ENCODE measurements around the gene KATNBL1. TPM values are rescaled to one million over a fixed set of nuclear protein-coding genes. Genes with fewer than 3 reads are reported as not detected.
A peak's percentile ranks its signal among the peaks of the same experiment; 100 is the strongest.
"Not testable (repeated sequence)": the region's sequence is repeated elsewhere in the genome, so short reads cannot be mapped to it uniquely, and the experiment has no call there.

KATNBL1 gene
- total and polyA plus RNA-seq, 9 donors, result 64.0 to 132 (median 90.4) TPM

DNA sequence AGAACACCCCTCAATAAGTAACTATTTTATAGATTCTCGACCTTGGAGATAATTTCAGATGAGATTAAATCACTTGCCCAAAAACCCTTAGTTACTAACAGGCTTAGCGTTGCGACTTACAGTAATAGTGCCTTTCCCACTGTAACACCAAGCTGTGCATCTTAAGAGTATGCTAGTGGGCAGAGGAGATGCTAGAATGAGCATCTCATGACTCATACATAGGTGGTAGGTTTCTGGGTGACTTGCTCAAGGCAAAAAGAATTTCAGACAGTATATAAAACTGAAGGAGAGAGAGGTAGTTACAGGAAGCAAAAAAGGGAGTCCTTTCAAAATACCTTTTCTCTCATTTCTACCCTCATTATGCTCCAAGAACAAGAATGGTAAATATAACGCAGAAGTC lies 3.9 kb downstream of the KATNBL1 start:
- no peak overlapping the region for H3K4me3 ChIP-seq (ENCODE audit: low read length)
- H3K4me1 ChIP-seq (ENCODE audit: control insufficient read depth, insufficient read depth, low read length), result peaks cover 2% of the 10 kb centered on the region
- no peak overlapping the region for H3K27ac ChIP-seq (ENCODE audit: low read length)
- no CpG with 5 or more reads among the region's 4 CpGs for WGBS (ENCODE audit: insufficient coverage)
- H3K27me3 ChIP-seq (ENCODE audit: control insufficient read depth, insufficient read depth, low read length), result no peaks in the 10 kb centered on the region
- H3K36me3 ChIP-seq (ENCODE audit: control insufficient read depth, insufficient read depth, low read length), result peaks cover 14% of the 10 kb centered on the region
- DNase-seq, result no peak
- no peaks in the 10 kb centered on the region for H3K9me3 ChIP-seq (replicated peaks; ENCODE audit: control insufficient read depth, low read depth, low read length)

- peaks cover 2% of the 10 kb centered on the region for H3K4me1 ChIP-seq (ENCODE audit: control insufficient read depth, insufficient read depth, low read length)
- no peak for DNase-seq
- no CpG with 5 or more reads among the region's 1 CpG for WGBS (ENCODE audit: insufficient coverage)
Observed at GRCh38 chr15:34203936-34204335, 6.0 kb downstream of the KATNBL1 start.

GRCh38 chr15:34203305-34203704 lies 6.6 kb downstream of the KATNBL1 start:
- Histone ChIP-seq H3K27ac (ENCODE audit: low read length) (no peak overlapping the region), H3K4me1 (ENCODE audit: control insufficient read depth, insufficient read depth, low read length) (no peaks in the 10 kb centered on the region), H3K9me3 (replicated peaks; ENCODE audit: control insufficient read depth, low read depth, low read length) (no peaks in the 10 kb centered on the region), H3K36me3 (ENCODE audit: control insufficient read depth, insufficient read depth, low read length) (peaks cover 26% of the 10 kb centered on the region), H3K4me3 (ENCODE audit: low read length) (no peak overlapping the region), H3K27me3 (ENCODE audit: control insufficient read depth, insufficient read depth, low read length) (no peaks in the 10 kb centered on the region)
- WGBS (ENCODE audit: insufficient coverage), result 79% methylated on average over 1 of the region's 1 CpG
- DNase-seq, result no peak

More at GRCh38 chr15:34203936-34204335, 6.0 kb downstream of the KATNBL1 start:
- Histone ChIP-seq H3K27me3 (ENCODE audit: control insufficient read depth, insufficient read depth, low read length) (no peaks in the 10 kb centered on the region), H3K36me3 (ENCODE audit: control insufficient read depth, insufficient read depth, low read length) (peaks cover 23% of the 10 kb centered on the region), H3K27ac (ENCODE audit: low read length) (no peak overlapping the region), H3K9me3 (replicated peaks; ENCODE audit: control insufficient read depth, low read depth, low read length) (no peaks in the 10 kb centered on the region), H3K4me3 (ENCODE audit: low read length) (no peak overlapping the region)

GRCh38 chr15:34193272-34193671 lies 16.6 kb downstream of the KATNBL1 start:
- not testable (repeated sequence) for H3K4me1 ChIP-seq (ENCODE audit: control insufficient read depth, insufficient read depth, low read length); H3K27ac ChIP-seq (ENCODE audit: low read length); H3K27me3 ChIP-seq (ENCODE audit: control insufficient read depth, insufficient read depth, low read length); H3K4me3 ChIP-seq (ENCODE audit: low read length); H3K9me3 ChIP-seq (replicated peaks; ENCODE audit: control insufficient read depth, low read depth, low read length); H3K36me3 ChIP-seq (ENCODE audit: control insufficient read depth, insufficient read depth, low read length); DNase-seq
- WGBS (ENCODE audit: insufficient coverage), result 83% methylated on average over 6 of the region's 7 CpGs

DNA sequence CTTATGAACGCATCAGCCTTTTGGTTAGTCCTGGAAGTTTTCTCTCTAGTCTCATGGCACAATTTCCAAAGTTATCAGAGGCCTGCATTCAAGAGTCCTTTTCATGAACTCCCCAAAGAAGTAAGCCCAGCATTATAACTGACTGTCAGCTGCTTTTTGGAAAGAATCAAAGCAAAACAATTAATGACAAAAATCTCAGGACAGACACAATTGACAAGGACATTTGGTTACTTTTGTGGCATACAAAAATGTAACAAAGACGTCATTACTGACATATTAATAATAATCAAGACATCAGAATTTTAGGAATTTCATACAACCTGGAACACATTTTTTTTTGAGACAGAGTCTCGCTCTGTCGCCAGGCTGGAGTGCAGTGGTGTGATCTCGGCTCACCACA lies 21.2 kb downstream of the KATNBL1 start:
- H3K27me3 ChIP-seq (ENCODE audit: control insufficient read depth, insufficient read depth, low read length), result no peaks in the 10 kb centered on the region
- no peak overlapping the region for H3K27ac ChIP-seq (ENCODE audit: low read length)
- DNase-seq, result no peak
- WGBS (ENCODE audit: insufficient coverage), result 88% methylated on average over 3 of the region's 5 CpGs
- no peaks in the 10 kb centered on the region for H3K9me3 ChIP-seq (replicated peaks; ENCODE audit: control insufficient read depth, low read depth, low read length)
- H3K4me1 ChIP-seq (ENCODE audit: control insufficient read depth, insufficient read depth, low read length), result no peaks in the 10 kb centered on the region
- H3K4me3 ChIP-seq (ENCODE audit: low read length), result no peak overlapping the region
- peaks cover 8% of the 10 kb centered on the region for H3K36me3 ChIP-seq (ENCODE audit: control insufficient read depth, insufficient read depth, low read length)

- no peak for DNase-seq
- 100% methylated on average over 1 of the region's 4 CpGs for WGBS (ENCODE audit: insufficient coverage)
- H3K36me3 ChIP-seq (ENCODE audit: control insufficient read depth, insufficient read depth, low read length), result peaks cover 8% of the 10 kb centered on the region
Observed at GRCh38 chr15:34185666-34186065, 24.2 kb downstream of the KATNBL1 start.

GRCh38 chr15:34182942-34183341 lies 27.0 kb downstream of the KATNBL1 start:
- H3K27me3 ChIP-seq (ENCODE audit: control insufficient read depth, insufficient read depth, low read length), result no peaks in the 10 kb centered on the region
- H3K36me3 ChIP-seq (ENCODE audit: control insufficient read depth, insufficient read depth, low read length), result peaks cover 8% of the 10 kb centered on the region
- H3K4me1 ChIP-seq (ENCODE audit: control insufficient read depth, insufficient read depth, low read length), result no peaks in the 10 kb centered on the region
- DNase-seq, result peak; percentile 15
- H3K27ac ChIP-seq (ENCODE audit: low read length), result no peak overlapping the region
- 61% methylated on average over 4 of the region's 4 CpGs for WGBS (ENCODE audit: insufficient coverage)
- H3K4me3 ChIP-seq (ENCODE audit: low read length), result no peak overlapping the region
- H3K9me3 ChIP-seq (replicated peaks; ENCODE audit: control insufficient read depth, low read depth, low read length), result no peaks in the 10 kb centered on the region

More at GRCh38 chr15:34185666-34186065, 24.2 kb downstream of the KATNBL1 start:
- H3K27ac ChIP-seq (ENCODE audit: low read length), result no peak overlapping the region
- H3K4me1 ChIP-seq (ENCODE audit: control insufficient read depth, insufficient read depth, low read length), result no peaks in the 10 kb centered on the region
- no peaks in the 10 kb centered on the region for H3K27me3 ChIP-seq (ENCODE audit: control insufficient read depth, insufficient read depth, low read length)
- no peaks in the 10 kb centered on the region for H3K9me3 ChIP-seq (replicated peaks; ENCODE audit: control insufficient read depth, low read depth, low read length)
- H3K4me3 ChIP-seq (ENCODE audit: low read length), result no peak overlapping the region

GRCh38 chr15:34179234-34179633 lies 30.7 kb downstream of the KATNBL1 start:
- no peaks in the 10 kb centered on the region for H3K36me3 ChIP-seq (ENCODE audit: control insufficient read depth, insufficient read depth, low read length)
- no peaks in the 10 kb centered on the region for H3K4me1 ChIP-seq (ENCODE audit: control insufficient read depth, insufficient read depth, low read length)
- H3K27me3 ChIP-seq (ENCODE audit: control insufficient read depth, insufficient read depth, low read length), result no peaks in the 10 kb centered on the region
- H3K9me3 ChIP-seq (replicated peaks; ENCODE audit: control insufficient read depth, low read depth, low read length), result peaks cover 12% of the 10 kb centered on the region
- H3K27ac ChIP-seq (ENCODE audit: low read length), result no peak overlapping the region
- no peak overlapping the region for H3K4me3 ChIP-seq (ENCODE audit: low read length)
- WGBS (ENCODE audit: insufficient coverage), result no CpG with 5 or more reads among the region's 3 CpGs
- no peak for DNase-seq

GRCh38 chr15:34165987-34166573 lies 43.8 kb downstream of the KATNBL1 start:
- H3K4me1 ChIP-seq (ENCODE audit: control insufficient read depth, insufficient read depth, low read length); H3K27ac ChIP-seq (ENCODE audit: low read length); H3K27me3 ChIP-seq (ENCODE audit: control insufficient read depth, insufficient read depth, low read length); H3K4me3 ChIP-seq (ENCODE audit: low read length); H3K36me3 ChIP-seq (ENCODE audit: control insufficient read depth, insufficient read depth, low read length); DNase-seq: not testable (repeated sequence)
- peaks cover 11% of the 10 kb centered on the region for H3K9me3 ChIP-seq (replicated peaks; ENCODE audit: control insufficient read depth, low read depth, low read length)
- WGBS (ENCODE audit: insufficient coverage), result 93% methylated on average over 13 of the region's 14 CpGs

- H3K27ac ChIP-seq (ENCODE audit: low read length), result no peak overlapping the region
- H3K36me3 ChIP-seq (ENCODE audit: control insufficient read depth, insufficient read depth, low read length), result peaks cover 25% of the 10 kb centered on the region
- H3K4me3 ChIP-seq (ENCODE audit: low read length), result no peak overlapping the region
- no peaks in the 10 kb centered on the region for H3K4me1 ChIP-seq (ENCODE audit: control insufficient read depth, insufficient read depth, low read length)
- peaks cover 18% of the 10 kb centered on the region for H3K9me3 ChIP-seq (replicated peaks; ENCODE audit: control insufficient read depth, low read depth, low read length)
- no peak for DNase-seq
- no peaks in the 10 kb centered on the region for H3K27me3 ChIP-seq (ENCODE audit: control insufficient read depth, insufficient read depth, low read length)
- over 99% methylated on average over 9 of the region's 9 CpGs for WGBS (ENCODE audit: insufficient coverage)
Observed at GRCh38 chr15:34161329-34161963, 48.5 kb downstream of the KATNBL1 start.
